DMS153 (cell line): ENCODE measurements around the gene FNDC3B.

ENCODE experiments used
- DNase-seq: peaks from one replicate; lab custom pipeline; 2025; lab: John Stamatoyannopoulos, UW

The FNDC3B gene

GRCh38 chr3:172054115-172054764, 14.9 kb downstream of the FNDC3B start:
- DNase-seq = no peak

GRCh38 chr3:172056416-172056815, 17.0 kb downstream of the FNDC3B start:
- no peak for DNase-seq

GRCh38 chr3:172057059-172057458, 17.7 kb downstream of the FNDC3B start:
- DNase-seq = no peak

- DNase-seq = no peak
Measured at GRCh38 chr3:172057624-172058327, 18.4 kb downstream of the FNDC3B start.

- no peak for DNase-seq
Measured at GRCh38 chr3:172059532-172059931, 20.2 kb downstream of the FNDC3B start.

GRCh38 chr3:172060234-172060633, 20.9 kb downstream of the FNDC3B start:
- no peak for DNase-seq

- DNase-seq = no peak
Measured at GRCh38 chr3:172061724-172062184, 22.4 kb downstream of the FNDC3B start.

- DNase-seq = no peak
Measured at GRCh38 chr3:172062761-172063160, 23.4 kb downstream of the FNDC3B start.

GRCh38 chr3:172063456-172064432, 24.4 kb downstream of the FNDC3B start:
- no peak for DNase-seq

- DNase-seq = no peak
Measured at GRCh38 chr3:172065527-172065926, 26.1 kb downstream of the FNDC3B start.

- no peak for DNase-seq
Measured at GRCh38 chr3:172065967-172066762, 26.8 kb downstream of the FNDC3B start.

GRCh38 chr3:172066880-172067796, 27.8 kb downstream of the FNDC3B start:
- no peak for DNase-seq

- DNase-seq = no peak
Measured at GRCh38 chr3:172067837-172068440, 28.6 kb downstream of the FNDC3B start.

- DNase-seq = no peak
Measured at GRCh38 chr3:172068977-172069376, 29.6 kb downstream of the FNDC3B start.

- DNase-seq = no peak
Measured at GRCh38 chr3:172069478-172069877, 30.1 kb downstream of the FNDC3B start.

GRCh38 chr3:172070269-172070668, 30.9 kb downstream of the FNDC3B start:
- no peak for DNase-seq

- DNase-seq = no peak
Measured at GRCh38 chr3:172070802-172071201, 31.4 kb downstream of the FNDC3B start.

GRCh38 chr3:172071780-172072330, 32.5 kb downstream of the FNDC3B start:
- no peak for DNase-seq

GRCh38 chr3:172072543-172072942, 33.2 kb downstream of the FNDC3B start:
- DNase-seq = no peak
